ENCODE results near the gene C5orf34. TPM values are rescaled to one million over a fixed set of nuclear protein-coding genes. Genes with fewer than 3 reads are reported as not detected.

The C5orf34 gene
- total and polyA plus RNA-seq, 9 of the 15 experiments (the other 6 are each of a cell fraction or from before 2014, with no cell fraction given), result 13.2 to 32.6 (median 20.7) TPM

DNA sequence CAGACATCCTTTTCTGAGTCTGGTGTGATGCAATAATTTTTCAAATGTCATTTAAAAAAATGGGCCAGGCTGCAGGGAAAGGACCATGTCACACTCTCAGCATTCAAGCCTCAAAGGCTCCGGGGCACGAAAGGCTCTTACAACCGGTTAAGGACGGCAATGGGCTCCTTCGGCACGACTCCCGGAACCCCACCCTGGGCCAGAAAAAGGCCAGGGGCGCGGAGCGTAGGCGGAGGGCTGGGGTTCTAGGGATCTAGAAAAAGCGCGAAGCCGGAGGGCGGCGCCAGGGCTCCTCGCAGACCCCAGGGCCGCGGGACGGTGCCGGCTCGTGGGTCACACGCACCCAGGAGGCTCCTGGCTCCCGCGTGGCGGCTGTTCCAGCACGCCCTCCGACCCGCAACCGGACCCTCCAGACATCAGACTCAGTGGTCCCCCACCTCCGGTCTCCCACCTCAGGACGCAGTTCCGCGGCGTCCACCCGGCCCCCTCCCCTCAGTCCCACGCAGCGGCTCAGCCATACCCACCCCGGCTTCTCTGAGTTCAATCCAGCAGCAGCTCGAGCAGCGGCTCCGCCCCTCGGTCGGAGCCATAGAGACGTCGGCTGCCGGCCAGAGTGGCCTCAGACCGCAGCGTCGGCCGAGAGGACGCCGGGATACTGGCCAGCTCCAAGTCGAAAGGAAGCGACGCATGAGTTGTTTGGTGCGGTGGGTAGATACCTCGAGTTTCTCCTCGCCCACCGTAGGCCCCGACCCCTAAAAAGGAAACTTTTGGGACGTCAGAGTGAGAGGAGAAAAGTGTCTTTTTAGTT, 31.4 kb downstream of the C5orf34 start, which contains the start of gene TMEM267 (continued):
- TF ChIP-seq, protein P1, sequence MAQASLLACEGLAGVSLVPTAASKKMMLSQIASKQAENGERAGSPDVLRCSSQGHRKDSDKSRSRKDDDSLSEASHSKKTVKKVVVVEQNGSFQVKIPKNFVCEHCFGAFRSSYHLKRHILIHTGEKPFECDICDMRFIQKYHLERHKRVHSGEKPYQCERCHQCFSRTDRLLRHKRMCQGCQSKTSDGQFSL (CRISPR knock-in tag; IDR thresholded peaks at IDR 0.05), result 0 out of 2 replicates have a peak, but pooled peaks have one; percentile 11
- TF ChIP-seq, protein P1 (tag; IDR thresholded peaks at IDR 0.05), result no peak
- TF ChIP-seq SOX6 (IDR thresholded peaks at IDR 0.05) (peak; percentile 8; the same call in 1 of the 2 replicates), SRSF1 (IDR thresholded peaks at IDR 0.05; ENCODE audit: low read depth, low read length) (peak; percentile 55; the same call in 1 of the 2 replicates), SRSF7 (optimal IDR thresholded peaks at IDR 0.05; ENCODE audit: low read depth, low read length) (no peak), NR2C1 (IDR thresholded peaks at IDR 0.05) (no peak), NR2C1 (tag; IDR thresholded peaks at IDR 0.05) (peak; percentile 34; the same call in 1 of the 2 replicates), ZNF444 (CRISPR knock-in tag; IDR thresholded peaks at IDR 0.05) (peak; percentile 59; the same call in 1 of the 2 replicates), NCOA2 (IDR thresholded peaks at IDR 0.05; ENCODE audit: partially characterized antibody in 2 of 2) (no peak), ZNF347 (CRISPR knock-in tag; IDR thresholded peaks at IDR 0.05; ENCODE audit: low read depth) (peak; percentile 61; the same call in 1 of the 2 replicates), SMAD4 (CRISPR knock-in tag; conservative IDR thresholded peaks at IDR 0.05) (peak; percentile 61; the same call in 1 of the 2 replicates), ZBTB43 (CRISPR knock-in tag; IDR thresholded peaks at IDR 0.05) (no peak), KAT7 (CRISPR knock-in tag; IDR thresholded peaks at IDR 0.05; ENCODE audit: borderline replicate concordance) (peak; percentile 40; the same call in 1 of the 2 replicates), ELF2 (CRISPR knock-in tag; IDR thresholded peaks at IDR 0.05) (no peak; the same call in 1 of the 2 replicates), MBD2 (IDR thresholded peaks at IDR 0.05; ENCODE audit: borderline replicate concordance, low read depth) (peak; percentile 80), HSF4 (CRISPR knock-in tag; IDR thresholded peaks at IDR 0.05; ENCODE audit: borderline replicate concordance) (no peak), ZNF77 (CRISPR knock-in tag; IDR thresholded peaks at IDR 0.05) (0 out of 2 replicates have a peak, but pooled peaks have one; percentile 45), EP400 (IDR thresholded peaks at IDR 0.05) (peak; percentile 96)
- TF ChIP-seq, protein P2, sequence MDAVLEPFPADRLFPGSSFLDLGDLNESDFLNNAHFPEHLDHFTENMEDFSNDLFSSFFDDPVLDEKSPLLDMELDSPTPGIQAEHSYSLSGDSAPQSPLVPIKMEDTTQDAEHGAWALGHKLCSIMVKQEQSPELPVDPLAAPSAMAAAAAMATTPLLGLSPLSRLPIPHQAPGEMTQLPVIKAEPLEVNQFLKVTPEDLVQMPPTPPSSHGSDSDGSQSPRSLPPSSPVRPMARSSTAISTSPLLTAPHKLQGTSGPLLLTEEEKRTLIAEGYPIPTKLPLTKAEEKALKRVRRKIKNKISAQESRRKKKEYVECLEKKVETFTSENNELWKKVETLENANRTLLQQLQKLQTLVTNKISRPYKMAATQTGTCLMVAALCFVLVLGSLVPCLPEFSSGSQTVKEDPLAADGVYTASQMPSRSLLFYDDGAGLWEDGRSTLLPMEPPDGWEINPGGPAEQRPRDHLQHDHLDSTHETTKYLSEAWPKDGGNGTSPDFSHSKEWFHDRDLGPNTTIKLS (IDR thresholded peaks at IDR 0.05; ENCODE audit: borderline replicate concordance, low read depth), result peak; percentile 77
- TF ChIP-seq, protein P3, sequence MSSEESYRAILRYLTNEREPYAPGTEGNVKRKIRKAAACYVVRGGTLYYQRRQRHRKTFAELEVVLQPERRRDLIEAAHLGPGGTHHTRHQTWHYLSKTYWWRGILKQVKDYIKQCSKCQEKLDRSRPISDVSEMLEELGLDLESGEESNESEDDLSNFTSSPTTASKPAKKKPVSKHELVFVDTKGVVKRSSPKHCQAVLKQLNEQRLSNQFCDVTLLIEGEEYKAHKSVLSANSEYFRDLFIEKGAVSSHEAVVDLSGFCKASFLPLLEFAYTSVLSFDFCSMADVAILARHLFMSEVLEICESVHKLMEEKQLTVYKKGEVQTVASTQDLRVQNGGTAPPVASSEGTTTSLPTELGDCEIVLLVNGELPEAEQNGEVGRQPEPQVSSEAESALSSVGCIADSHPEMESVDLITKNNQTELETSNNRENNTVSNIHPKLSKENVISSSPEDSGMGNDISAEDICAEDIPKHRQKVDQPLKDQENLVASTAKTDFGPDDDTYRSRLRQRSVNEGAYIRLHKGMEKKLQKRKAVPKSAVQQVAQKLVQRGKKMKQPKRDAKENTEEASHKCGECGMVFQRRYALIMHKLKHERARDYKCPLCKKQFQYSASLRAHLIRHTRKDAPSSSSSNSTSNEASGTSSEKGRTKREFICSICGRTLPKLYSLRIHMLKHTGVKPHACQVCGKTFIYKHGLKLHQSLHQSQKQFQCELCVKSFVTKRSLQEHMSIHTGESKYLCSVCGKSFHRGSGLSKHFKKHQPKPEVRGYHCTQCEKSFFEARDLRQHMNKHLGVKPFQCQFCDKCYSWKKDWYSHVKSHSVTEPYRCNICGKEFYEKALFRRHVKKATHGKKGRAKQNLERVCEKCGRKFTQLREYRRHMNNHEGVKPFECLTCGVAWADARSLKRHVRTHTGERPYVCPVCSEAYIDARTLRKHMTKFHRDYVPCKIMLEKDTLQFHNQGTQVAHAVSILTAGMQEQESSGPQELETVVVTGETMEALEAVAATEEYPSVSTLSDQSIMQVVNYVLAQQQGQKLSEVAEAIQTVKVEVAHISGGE (CRISPR knock-in tag; IDR thresholded peaks at IDR 0.05), result no peak

All from K562 (cell line).